HG02678 (cell line): ENCODE results near the gene PAK1IP1.
A peak's percentile ranks its signal among the peaks of the same experiment; 100 is the strongest.
"Not testable (repeated sequence)": the region's sequence is repeated elsewhere in the genome, so short reads cannot be mapped to it uniquely, and the experiment has no call there.

Experiments
- ATAC-seq: cut with Tn5 transposase; IDR thresholded peaks from one replicate; pipeline ENCODE4 v1.9.1; 2021; ENCODE audit warnings: mild to moderate bottlenecking, moderate library complexity; ENCODE audit not compliant: unreplicated experiment

PAK1IP1 gene

GRCh38 chr6:10694302-10695085 lies at the start of gene PAK1IP1, which contains the start of gene C6orf52:
Gene PAK1IP1, plus strand, starts transcription at chr6:10694972. Its CDS starts 14 bp downstream, at chr6:10694986.
Gene C6orf52, minus strand, starts transcription at chr6:10694616. Its CDS starts 7,066 bp downstream, at chr6:10687550.
- peak; percentile 98 for ATAC-seq

GRCh38 chr6:10655508-10656055 lies 39.2 kb upstream of the PAK1IP1 start:
- ATAC-seq = no peak

- ATAC-seq = no peak
Observed at GRCh38 chr6:10658910-10659698, 35.7 kb upstream of the PAK1IP1 start.

- no peak for ATAC-seq
Observed at GRCh38 chr6:10659699-10660348, 34.9 kb upstream of the PAK1IP1 start.

- not testable (repeated sequence) for ATAC-seq
Observed at GRCh38 chr6:10660431-10661191, 34.2 kb upstream of the PAK1IP1 start.

- no peak for ATAC-seq
Observed at GRCh38 chr6:10662207-10662606, 32.6 kb upstream of the PAK1IP1 start.

GRCh38 chr6:10662742-10663141 lies 32.0 kb upstream of the PAK1IP1 start:
- no peak for ATAC-seq

- ATAC-seq = not testable (repeated sequence)
Observed at GRCh38 chr6:10665595-10665994, 29.2 kb upstream of the PAK1IP1 start.

- no peak for ATAC-seq
Observed at GRCh38 chr6:10668126-10668917, 26.4 kb upstream of the PAK1IP1 start.

GRCh38 chr6:10676403-10676802 lies 18.4 kb upstream of the PAK1IP1 start:
- ATAC-seq = no peak

- ATAC-seq = no peak
Observed at GRCh38 chr6:10678456-10678855, 16.3 kb upstream of the PAK1IP1 start.

GRCh38 chr6:10681795-10682194 lies 13.0 kb upstream of the PAK1IP1 start:
- no peak for ATAC-seq

- no peak for ATAC-seq
Observed at GRCh38 chr6:10682355-10682988, 12.3 kb upstream of the PAK1IP1 start.

GRCh38 chr6:10684618-10685017 lies 10.2 kb upstream of the PAK1IP1 start:
- no peak for ATAC-seq

GRCh38 chr6:10685092-10685915 lies 9.5 kb upstream of the PAK1IP1 start:
- no peak for ATAC-seq

- no peak for ATAC-seq
Observed at GRCh38 chr6:10686901-10687300, 7.9 kb upstream of the PAK1IP1 start.

- no peak for ATAC-seq
Observed at GRCh38 chr6:10687582-10687981, 7.2 kb upstream of the PAK1IP1 start.
